Kidney (tissue), 14 donors: Measurements from ENCODE around the gene HES1. TPM values are rescaled to one million over a fixed set of nuclear protein-coding genes. Genes with fewer than 3 reads are reported as not detected.

Source experiments
- DNase-seq, 5 donors: peaks; one replicate each; pipeline ENCODE4 v3.0.0-alpha.2; 2013 to 2020
- FAIRE-seq: peaks from 2 replicates; lab custom pipeline; 2012; peaks lifted over from hg19 to GRCh38; lab: Jason Lieb, UNC
- H3K27ac ChIP-seq, 2 donors: one replicate each; pipeline ENCODE4 v1.7.0; 2013; ENCODE audit warnings: low read depth in 2 of 2, low read length in 2 of 2, inconsistent platforms in 1 of 2
- H3K27me3 ChIP-seq: one replicate; pipeline ENCODE4 v1.7.1; 2013; ENCODE audit warnings: low read length, inconsistent platforms; ENCODE audit not compliant: control insufficient read depth, insufficient read depth
- H3K36me3 ChIP-seq, 3 donors: one replicate each; pipeline versions ENCODE4 v1.7.0 to v1.7.1; 2013; ENCODE audit warnings: low read length in 3 of 3, control low read depth in 1 of 3, inconsistent platforms in 1 of 3; ENCODE audit not compliant: insufficient read depth in 3 of 3, control insufficient read depth in 2 of 3
- H3K4me1 ChIP-seq, 3 donors: one replicate each; pipeline versions ENCODE4 v1.7.0 to v1.7.1; 2013; ENCODE audit warnings: low read length in 3 of 3, inconsistent platforms in 1 of 3, low read depth in 1 of 3; ENCODE audit not compliant: control insufficient read depth in 2 of 3, insufficient read depth in 2 of 3
- H3K4me3 ChIP-seq, 3 donors: one replicate each; pipeline versions ENCODE4 v1.7.0 to v1.8.1; 2013; ENCODE audit warnings: low read length in 3 of 3, control low read depth in 1 of 3, inconsistent platforms in 1 of 3
- H3K9ac ChIP-seq, 3 donors: one replicate each; pipeline versions ENCODE4 v1.7.0 to v1.7.1; 2013; ENCODE audit warnings: low read length in 3 of 3, control low read depth in 1 of 3, inconsistent platforms in 1 of 3
- H3K9me3 ChIP-seq, 3 donors: one replicate each; pipeline versions ENCODE4 v1.7.0 to v1.7.1; 2013; ENCODE audit warnings: low read length in 3 of 3, control low read depth in 1 of 3, inconsistent platforms in 1 of 3; ENCODE audit not compliant: control insufficient read depth in 2 of 3, insufficient read depth in 1 of 3
- intact Hi-C: fragments of 100-400 bp; cut with DNase I; formaldehyde crosslinking; loops from one replicate; pipeline ENCODE4 v1.11.1; 2022
- polyA plus RNA-seq: library from polyadenylated mRNA; stranded (reverse); fragments of 350-450 nt; fragmentation: Illumina TruSeq; extraction: RNeasy Lipid Tissue Mini Kit (QIAGEN cat#74804); gene quantifications from one replicate; pipeline ENCODE4 v1.2.3, GENCODE V29; 2014; ENCODE audit warnings: low read depth, low replicate concordance; ENCODE audit not compliant: insufficient read depth
- total RNA-seq: library from RNA; stranded (reverse); fragmentation: NEBNext Ultra II Directional; extraction: Animal tissue kit (Norgen Biotek cat#: 25700); gene quantifications from one replicate; pipeline ENCODE4 v1.2.1, GENCODE V29; 2021
- TF ChIP-seq, protein P1 (sequence below): IDR thresholded peaks from 3 replicates; pipeline ENCODE4 v1.5.1; 2012; ENCODE audit warnings: mild to moderate bottlenecking, moderate library complexity, borderline replicate concordance; ENCODE audit not compliant: insufficient read depth; ENCODE audit errors: extremely low read depth
- donor health status: control.
- donor health status: control.
- donor health status: control.
- donor health status: control.
- donor health status: control.
- donor health status: DM: yes; HTN: yes; CAD: no.
- donor health status: Normal renal cell carcinoma (clear cell type).

The HES1 gene
- total and polyA plus RNA-seq, 2 donors from 2014 or later: 44.3 to 77.4 TPM

DNA sequence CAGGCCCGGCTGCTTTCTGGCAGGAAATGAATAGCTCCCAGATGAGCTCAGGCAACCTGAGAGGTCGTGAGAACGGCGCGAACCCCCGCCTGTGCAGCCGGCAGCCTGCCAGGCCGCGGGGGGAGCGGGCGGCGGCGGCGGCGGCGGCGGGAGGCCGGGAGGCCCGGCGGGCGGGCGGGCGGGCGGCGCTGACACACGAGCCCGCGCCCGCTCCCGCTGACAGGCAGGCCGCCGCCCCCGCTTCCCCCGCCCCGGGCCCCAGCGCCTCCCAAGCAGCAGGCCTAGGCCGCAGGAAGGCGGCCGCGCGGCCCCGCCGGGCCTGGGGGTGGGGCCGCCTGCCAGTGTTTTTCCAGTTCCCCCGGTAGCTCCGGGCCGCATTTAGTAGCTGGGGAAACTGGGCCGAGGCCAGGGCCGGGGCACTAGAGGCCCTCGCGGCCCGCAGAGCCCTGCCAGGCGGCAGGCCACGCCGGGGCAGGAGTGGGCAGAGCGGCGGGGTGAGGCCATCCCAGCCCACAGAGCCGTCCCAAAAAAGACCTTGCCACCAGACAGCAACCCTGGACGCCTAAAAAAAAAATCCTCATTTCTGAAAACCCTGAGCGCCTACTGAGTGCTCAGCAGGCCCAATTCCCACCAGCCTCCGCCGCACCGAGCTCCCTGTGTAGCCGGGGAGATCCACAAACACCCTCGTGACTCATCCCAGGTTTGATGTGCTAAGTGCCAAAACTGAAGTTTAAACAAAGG lies 5.6 kb downstream of the HES1 start:
- Histone ChIP-seq H3K4me1 (peaks cover 4 to 19% (median 11%) of the 10 kb centered on the region in 3 donors), H3K9me3 (no peaks in the 10 kb centered on the region), H3K36me3 (peaks cover 0 to 5% (median 0%) of the 10 kb centered on the region in 3 donors), H3K27me3 (no peaks in the 10 kb centered on the region), H3K4me3 (peak overlapping the region in 1 of 3 donors; percentile 44), H3K27ac (peak overlapping the region; percentile 91 to 98), H3K9ac (peak overlapping the region in 2 of 3 donors; percentile 11 to 89)
- intact Hi-C loops: no loop called here
- FAIRE-seq (no peak), DNase-seq (peak; percentile 94 to 97 (median 95))
- TF ChIP-seq, protein P1, sequence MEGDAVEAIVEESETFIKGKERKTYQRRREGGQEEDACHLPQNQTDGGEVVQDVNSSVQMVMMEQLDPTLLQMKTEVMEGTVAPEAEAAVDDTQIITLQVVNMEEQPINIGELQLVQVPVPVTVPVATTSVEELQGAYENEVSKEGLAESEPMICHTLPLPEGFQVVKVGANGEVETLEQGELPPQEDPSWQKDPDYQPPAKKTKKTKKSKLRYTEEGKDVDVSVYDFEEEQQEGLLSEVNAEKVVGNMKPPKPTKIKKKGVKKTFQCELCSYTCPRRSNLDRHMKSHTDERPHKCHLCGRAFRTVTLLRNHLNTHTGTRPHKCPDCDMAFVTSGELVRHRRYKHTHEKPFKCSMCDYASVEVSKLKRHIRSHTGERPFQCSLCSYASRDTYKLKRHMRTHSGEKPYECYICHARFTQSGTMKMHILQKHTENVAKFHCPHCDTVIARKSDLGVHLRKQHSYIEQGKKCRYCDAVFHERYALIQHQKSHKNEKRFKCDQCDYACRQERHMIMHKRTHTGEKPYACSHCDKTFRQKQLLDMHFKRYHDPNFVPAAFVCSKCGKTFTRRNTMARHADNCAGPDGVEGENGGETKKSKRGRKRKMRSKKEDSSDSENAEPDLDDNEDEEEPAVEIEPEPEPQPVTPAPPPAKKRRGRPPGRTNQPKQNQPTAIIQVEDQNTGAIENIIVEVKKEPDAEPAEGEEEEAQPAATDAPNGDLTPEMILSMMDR: no peak

DNA sequence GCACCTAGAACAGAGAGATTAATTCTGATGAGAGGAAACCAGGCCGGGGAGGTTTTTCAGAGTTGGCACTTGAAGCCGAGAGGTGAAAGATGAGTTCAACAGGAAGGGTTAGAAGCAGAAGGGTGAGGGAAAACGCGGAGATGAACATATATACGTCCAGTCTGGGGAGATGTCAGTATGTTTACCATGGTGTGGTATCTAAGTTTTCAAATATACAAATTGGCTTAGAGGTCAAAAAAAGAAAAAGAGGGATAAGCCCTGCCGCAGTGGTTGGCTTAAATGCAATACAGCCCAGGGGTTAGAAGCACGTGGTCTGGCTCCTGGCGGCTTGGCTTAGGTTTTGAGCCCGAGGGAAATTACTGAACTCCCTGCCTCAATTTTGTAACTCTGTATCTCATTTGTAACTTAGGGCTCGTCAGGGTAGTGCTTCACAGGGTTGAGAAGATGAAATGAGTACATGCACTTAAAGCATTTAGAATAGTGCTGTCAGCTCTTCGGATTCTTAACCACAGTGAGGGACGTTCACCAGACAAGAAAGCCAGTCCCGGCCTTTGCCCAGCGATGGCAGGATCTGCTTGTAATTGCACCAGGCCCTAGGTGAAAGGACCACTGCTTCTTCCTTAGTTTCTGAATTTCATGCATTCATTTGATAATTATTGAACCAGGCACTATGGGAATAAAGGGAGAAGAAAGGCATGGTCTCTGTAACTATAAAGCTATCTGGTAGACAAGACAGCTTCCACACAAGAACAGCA lies 6.4 kb downstream of the HES1 start:
- intact Hi-C loops: no loop called here

DNA sequence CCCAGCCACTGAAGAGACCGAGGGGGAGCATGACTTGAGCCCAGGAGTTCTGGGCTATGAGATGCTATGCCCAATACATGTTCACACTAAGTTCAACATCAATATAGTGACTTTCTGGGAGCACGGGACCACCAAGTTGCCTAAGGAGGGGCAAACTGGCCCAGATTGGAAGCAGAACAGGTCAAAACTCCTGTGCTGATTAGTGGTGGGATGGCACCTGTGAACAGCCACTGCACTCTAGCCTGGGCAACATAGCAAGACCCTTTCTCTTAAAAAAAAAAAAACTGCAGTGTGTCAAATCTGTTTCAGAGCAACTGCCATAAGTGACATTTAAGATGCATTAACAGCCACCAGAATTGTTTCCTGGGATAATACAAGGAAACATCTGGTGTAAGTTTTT lies 9.8 kb downstream of the HES1 start:
- no peak overlapping the region for H3K9ac ChIP-seq
- H3K36me3 ChIP-seq: no peaks in the 10 kb centered on the region
- H3K9me3 ChIP-seq: no peaks in the 10 kb centered on the region
- H3K27ac ChIP-seq: no peak overlapping the region
- FAIRE-seq (no peak), DNase-seq (peak in 1 of 5 donors; percentile 26)
- intact Hi-C loops: no loop called here
- H3K4me1 ChIP-seq: peaks cover 4 to 17% (median 14%) of the 10 kb centered on the region in 3 donors
- H3K4me3 ChIP-seq: no peak overlapping the region
- TF ChIP-seq, protein P1: no peak
- H3K27me3 ChIP-seq: no peaks in the 10 kb centered on the region

More for the DNA sequence above, 6.4 kb downstream of the HES1 start:
- H3K9me3 ChIP-seq: no peaks in the 10 kb centered on the region
- H3K9ac ChIP-seq: peak overlapping the region in 2 of 3 donors; percentile 11 to 89
- H3K4me3 ChIP-seq: peak overlapping the region in 1 of 3 donors; percentile 44
- DNase-seq (peak in 2 of 5 donors; percentile 43 to 62), FAIRE-seq (no peak)
- peaks cover 4 to 19% (median 11%) of the 10 kb centered on the region in 3 donors for H3K4me1 ChIP-seq
- peaks cover 0 to 5% (median 0%) of the 10 kb centered on the region in 3 donors for H3K36me3 ChIP-seq
- TF ChIP-seq, protein P1: no peak
- H3K27me3 ChIP-seq: no peaks in the 10 kb centered on the region
- peak overlapping the region; percentile 91 to 98 for H3K27ac ChIP-seq
